HCT116 (cell line): ENCODE measurements around the gene CAMK2G. TPM values are rescaled to one million over a fixed set of nuclear protein-coding genes. Genes with fewer than 3 reads are reported as not detected.

Experiments used
- ATAC-seq: fragments of 200-7000 bp; cut with Tn5 transposase; 2 replicates; pipeline ENCODE4 v1.9.1; 2020; ENCODE audit warnings: mild to moderate bottlenecking, moderate library complexity
- BruUV-seq: library from RNA; stranded (reverse); fragments of 400-500 nt; replicated peaks from 2 replicates; lab custom pipeline; 2021; lab: Mats Ljungman, UMichigan
- CTCF ChIA-PET: fragments of 300-600 bp; sonication (Branson Sonifier 250); formaldehyde crosslinking; loops from one replicate; lab custom pipeline; 2021; ENCODE audit warnings: antibody characterized with exemption; lab: Charles Lee
- POLR2A ChIA-PET: fragments of 300-600, 350-600 bp; sonication (Branson Sonifier 250); formaldehyde crosslinking; loops from one replicate; lab custom pipeline; 2021; ENCODE audit warnings: antibody characterized with exemption; lab: Charles Lee
- RAD21 ChIA-PET, 2 experiments: fragments of 300-600 bp; sonication (Branson Sonifier 250); formaldehyde crosslinking; loops; one replicate each; lab custom pipeline; 2023; ENCODE audit warnings: low total read pairs in 2 of 2; ENCODE audit not compliant: uncharacterized antibody in 2 of 2, unreplicated experiment in 2 of 2, low non-redundant PET in 1 of 2; lab: Charles Lee
- DNase-seq: peaks from one replicate; pipeline ENCODE4 v3.0.0-alpha.2; 2010; ENCODE audit warnings: low read depth, low spot score
- H2AFZ ChIP-seq: fragments of 200-600 bp; shearing (Covaris generic), sonication (generic); 2 replicates; pipeline ENCODE4 v1.6.1; 2017; ENCODE audit warnings: low read depth, mixed run types, mixed read lengths, antibody characterized with exemption, low read length; ENCODE audit not compliant: poor library complexity, severe bottlenecking
- H3K27ac ChIP-seq: 2 replicates; pipeline ENCODE4 v1.5.1; 2012; ENCODE audit warnings: low read depth, low read length
- H3K27me3 ChIP-seq: fragments of 200-600 bp; sonication (generic); 2 replicates; pipeline ENCODE4 v1.6.1; 2016; ENCODE audit warnings: mixed run types, low read length, mixed read lengths; ENCODE audit not compliant: insufficient read depth
- H3K36me3 ChIP-seq, 2 experiments: fragments of 200-500 bp in 1 of 2; fragments of 200-600 bp in 1 of 2; sonication (Bioruptor generic) in 1 of 2; sonication (generic) in 1 of 2; 2 replicates each; pipeline versions ENCODE4 v1.5.1 to v1.6.1; 2014 to 2016; ENCODE audit warnings: low read length in 2 of 2, inconsistent platforms in 1 of 2, mixed read lengths in 1 of 2, mixed run types in 1 of 2; ENCODE audit not compliant: insufficient read depth in 2 of 2, control insufficient read depth in 1 of 2
- H3K4me1 ChIP-seq, 2 experiments: fragments of 200-600 bp in 1 of 2; sonication (generic) in 1 of 2; 2 replicates each; pipeline versions ENCODE4 v1.5.1 to v1.6.1; 2012 to 2017; ENCODE audit warnings: low read length in 2 of 2, inconsistent platforms in 1 of 2, mild to moderate bottlenecking in 1 of 2, mixed read lengths in 1 of 2, mixed run types in 1 of 2, moderate library complexity in 1 of 2; ENCODE audit not compliant: insufficient read depth in 2 of 2, control insufficient read depth in 1 of 2
- H3K4me2 ChIP-seq: fragments of 200-600 bp; sonication (generic); 2 replicates; pipeline ENCODE4 v1.6.1; 2017; ENCODE audit warnings: mixed run types, low read length, mixed read lengths
- H3K4me3 ChIP-seq, 2 experiments: fragments of 200-600 bp in 1 of 2; sonication (generic) in 1 of 2; replicated peaks in 1 of 2; 2 replicates each; pipeline ENCODE4 v1.5.1; 2011 to 2016; ENCODE audit warnings: low read length in 2 of 2, control low read depth in 1 of 2, low read depth in 1 of 2, mild to moderate bottlenecking in 1 of 2, mixed read lengths in 1 of 2, mixed run types in 1 of 2
- H3K79me2 ChIP-seq: fragments of 200-600 bp; sonication (generic); 2 replicates; pipeline ENCODE4 v1.6.1; 2017; ENCODE audit warnings: mild to moderate bottlenecking, mixed run types, low read length, moderate library complexity, mixed read lengths; ENCODE audit not compliant: insufficient read depth
- H3K9ac ChIP-seq: fragments of 200-600 bp; sonication (generic); 2 replicates; pipeline ENCODE4 v1.6.1; 2016; ENCODE audit warnings: low read length, mixed read lengths
- H3K9me2 ChIP-seq: fragments of 200-600 bp; sonication (generic), shearing (Covaris generic); 2 replicates; pipeline ENCODE4 v1.6.1; 2017; ENCODE audit warnings: mixed run types, mild to moderate bottlenecking, moderate library complexity; ENCODE audit not compliant: insufficient read depth
- H3K9me3 ChIP-seq, 2 experiments: fragments of 200-500 bp in 1 of 2; fragments of 200-600 bp in 1 of 2; sonication (Bioruptor generic) in 1 of 2; sonication (generic) in 1 of 2; 2 replicates each; pipeline ENCODE4 v1.6.1; 2014 to 2017; ENCODE audit warnings: low read length in 2 of 2, mixed read lengths in 2 of 2, inconsistent platforms in 1 of 2, low read depth in 1 of 2, mild to moderate bottlenecking in 1 of 2, mixed run types in 1 of 2, moderate library complexity in 1 of 2; ENCODE audit not compliant: control insufficient read depth in 1 of 2, insufficient read depth in 1 of 2
- H4K20me1 ChIP-seq: fragments of 200-600 bp; sonication (generic), shearing (Covaris generic); 2 replicates; pipeline ENCODE4 v1.6.1; 2017; ENCODE audit warnings: mixed run types, mild to moderate bottlenecking, moderate library complexity; ENCODE audit not compliant: insufficient read depth
- EZH2 ChIP-seq: fragments of 200-600 bp; sonication (generic); IDR thresholded peaks from 2 replicates; pipeline ENCODE4 v1.6.1; 2017; ENCODE audit warnings: antibody characterized with exemption, mixed run types
- JUND ChIP-seq: IDR thresholded peaks from 2 replicates; pipeline ENCODE4 v1.6.1; 2012
- POLR2A ChIP-seq: IDR thresholded peaks from 2 replicates; pipeline ENCODE4 v1.7.0; 2011; ENCODE audit warnings: borderline replicate concordance; ENCODE audit not compliant: insufficient read depth, insufficient read length; ENCODE audit errors: extremely low read depth
- POLR2AphosphoS5 ChIP-seq: IDR thresholded peaks from 2 replicates; pipeline ENCODE4 v1.6.1; 2011; ENCODE audit warnings: mild to moderate bottlenecking, low read depth, low read length, moderate library complexity
- RAD21 ChIP-seq: IDR thresholded peaks from 2 replicates; pipeline ENCODE4 v1.6.1; 2012; ENCODE audit warnings: low read depth, mild to moderate bottlenecking
- TCF7L2 ChIP-seq: IDR thresholded peaks from 2 replicates; pipeline ENCODE4 v1.7.0; 2011; ENCODE audit warnings: borderline replicate concordance, inconsistent platforms; ENCODE audit not compliant: insufficient read depth, insufficient read length; ENCODE audit errors: extremely low read depth
- ZFX ChIP-seq: fragments of 450-650 bp; IDR thresholded peaks from 2 replicates; pipeline ENCODE4 v1.6.1; 2017
- intact Hi-C: fragments of 100-400 bp; cut with micrococcal nuclease; formaldehyde crosslinking; loops from 2 replicates; pipeline ENCODE4 v1.10.0; 2022
- total RNA-seq: library from RNA; stranded (reverse); gene quantifications from one replicate; pipeline ENCODE4 v1.2.1, GENCODE V29; 2021; ENCODE audit not compliant: unreplicated experiment
- TF ChIP-seq, protein P1 (sequence below): IDR thresholded peaks from 2 replicates; pipeline ENCODE4 v1.6.1; 2012
- TF ChIP-seq, protein P2 (sequence below): IDR thresholded peaks from 2 replicates; pipeline ENCODE4 v1.6.1; 2011; ENCODE audit warnings: mild to moderate bottlenecking, low read length, moderate library complexity; ENCODE audit not compliant: insufficient replicate concordance; ENCODE audit errors: extremely low read depth
- TF ChIP-seq, protein P3 (sequence below), 3 experiments: fragments of 200-600 bp in 1 of 3; sonication (generic) in 1 of 3; IDR thresholded peaks in 2 of 3; conservative IDR thresholded peaks in 1 of 3; 2 replicates each; pipeline ENCODE4 v1.5.1; 2012 to 2017; ENCODE audit warnings: low read depth in 2 of 3, low read length in 2 of 3, antibody characterized with exemption in 1 of 3, borderline replicate concordance in 1 of 3, control low read depth in 1 of 3, mild to moderate bottlenecking in 1 of 3, mixed read lengths in 1 of 3, mixed run types in 1 of 3, moderate library complexity in 1 of 3; ENCODE audit not compliant: insufficient read depth in 1 of 3
- TF ChIP-seq, protein P4 (sequence below): IDR thresholded peaks from 2 replicates; pipeline ENCODE4 v1.6.1; 2012; ENCODE audit warnings: low read depth
- TF ChIP-seq, protein P5 (sequence below): IDR thresholded peaks from 2 replicates; pipeline ENCODE4 v1.6.1; 2012

CAMK2G gene
- total RNA-seq, 1 experiment from 2014 or later: 28.3 TPM

DNA sequence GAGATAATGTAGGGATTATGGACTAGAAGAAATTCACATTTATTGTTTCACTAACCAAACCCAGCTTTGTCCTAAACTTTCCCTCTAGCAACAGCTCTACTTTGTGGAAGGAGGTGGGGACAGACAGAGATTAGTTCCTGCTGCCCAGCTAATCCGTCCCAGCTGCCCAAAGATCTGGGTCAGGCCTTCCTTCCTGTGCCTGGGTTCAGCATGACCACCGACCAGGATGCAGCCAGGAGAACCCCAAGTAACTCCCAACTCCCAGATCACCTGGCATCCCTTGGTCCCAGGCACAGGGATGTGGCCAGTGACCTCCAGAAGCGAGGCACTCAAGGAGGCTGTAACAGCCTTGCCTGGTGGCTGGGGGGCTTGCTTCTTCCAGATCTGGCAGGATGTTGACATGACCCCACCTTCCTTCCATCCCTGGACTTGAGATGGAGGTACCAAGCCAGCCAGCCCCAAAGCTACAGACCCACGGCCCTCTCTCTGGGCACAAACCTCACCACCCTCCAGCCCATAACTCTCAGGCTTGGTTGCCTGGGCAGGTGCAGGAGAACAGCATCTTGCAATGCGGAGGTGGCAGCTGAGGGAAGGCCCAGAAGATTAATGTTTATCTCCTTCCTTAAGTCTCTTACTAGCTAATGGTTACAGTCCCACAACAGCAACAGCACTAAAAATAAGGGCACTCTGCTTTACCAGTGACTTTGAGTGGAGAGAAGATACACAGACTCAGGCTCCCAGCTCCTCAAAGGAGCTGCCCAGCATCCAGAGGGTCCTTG is 11.1 kb downstream of the CAMK2G start:
- no peaks in the 10 kb centered on the region for H3K9me2 ChIP-seq
- no TSS peak for BruUV-seq
- ATAC-seq (no peak), DNase-seq (no peak)
- H3K27ac ChIP-seq: no peak overlapping the region
- intact Hi-C loops: no loop called here
- peaks cover 11% of the 10 kb centered on the region; the same call in 1 of the 2 replicates for H3K79me2 ChIP-seq
- H3K9ac ChIP-seq: no peak overlapping the region
- no peak for TF ChIP-seq EZH2
- TF ChIP-seq, protein P1, sequence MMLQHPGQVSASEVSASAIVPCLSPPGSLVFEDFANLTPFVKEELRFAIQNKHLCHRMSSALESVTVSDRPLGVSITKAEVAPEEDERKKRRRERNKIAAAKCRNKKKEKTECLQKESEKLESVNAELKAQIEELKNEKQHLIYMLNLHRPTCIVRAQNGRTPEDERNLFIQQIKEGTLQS: no peak
- no peak for TF ChIP-seq ZFX
- TF ChIP-seq, protein P2, sequence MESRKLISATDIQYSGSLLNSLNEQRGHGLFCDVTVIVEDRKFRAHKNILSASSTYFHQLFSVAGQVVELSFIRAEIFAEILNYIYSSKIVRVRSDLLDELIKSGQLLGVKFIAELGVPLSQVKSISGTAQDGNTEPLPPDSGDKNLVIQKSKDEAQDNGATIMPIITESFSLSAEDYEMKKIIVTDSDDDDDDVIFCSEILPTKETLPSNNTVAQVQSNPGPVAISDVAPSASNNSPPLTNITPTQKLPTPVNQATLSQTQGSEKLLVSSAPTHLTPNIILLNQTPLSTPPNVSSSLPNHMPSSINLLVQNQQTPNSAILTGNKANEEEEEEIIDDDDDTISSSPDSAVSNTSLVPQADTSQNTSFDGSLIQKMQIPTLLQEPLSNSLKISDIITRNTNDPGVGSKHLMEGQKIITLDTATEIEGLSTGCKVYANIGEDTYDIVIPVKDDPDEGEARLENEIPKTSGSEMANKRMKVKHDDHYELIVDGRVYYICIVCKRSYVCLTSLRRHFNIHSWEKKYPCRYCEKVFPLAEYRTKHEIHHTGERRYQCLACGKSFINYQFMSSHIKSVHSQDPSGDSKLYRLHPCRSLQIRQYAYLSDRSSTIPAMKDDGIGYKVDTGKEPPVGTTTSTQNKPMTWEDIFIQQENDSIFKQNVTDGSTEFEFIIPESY: no peak
- no peak for TF ChIP-seq POLR2A
- TF ChIP-seq, protein P3, sequence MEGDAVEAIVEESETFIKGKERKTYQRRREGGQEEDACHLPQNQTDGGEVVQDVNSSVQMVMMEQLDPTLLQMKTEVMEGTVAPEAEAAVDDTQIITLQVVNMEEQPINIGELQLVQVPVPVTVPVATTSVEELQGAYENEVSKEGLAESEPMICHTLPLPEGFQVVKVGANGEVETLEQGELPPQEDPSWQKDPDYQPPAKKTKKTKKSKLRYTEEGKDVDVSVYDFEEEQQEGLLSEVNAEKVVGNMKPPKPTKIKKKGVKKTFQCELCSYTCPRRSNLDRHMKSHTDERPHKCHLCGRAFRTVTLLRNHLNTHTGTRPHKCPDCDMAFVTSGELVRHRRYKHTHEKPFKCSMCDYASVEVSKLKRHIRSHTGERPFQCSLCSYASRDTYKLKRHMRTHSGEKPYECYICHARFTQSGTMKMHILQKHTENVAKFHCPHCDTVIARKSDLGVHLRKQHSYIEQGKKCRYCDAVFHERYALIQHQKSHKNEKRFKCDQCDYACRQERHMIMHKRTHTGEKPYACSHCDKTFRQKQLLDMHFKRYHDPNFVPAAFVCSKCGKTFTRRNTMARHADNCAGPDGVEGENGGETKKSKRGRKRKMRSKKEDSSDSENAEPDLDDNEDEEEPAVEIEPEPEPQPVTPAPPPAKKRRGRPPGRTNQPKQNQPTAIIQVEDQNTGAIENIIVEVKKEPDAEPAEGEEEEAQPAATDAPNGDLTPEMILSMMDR (IDR thresholded peaks at IDR 0.05 in 2 of 3, conservative IDR thresholded peaks at IDR 0.05 in 1 of 3; ENCODE audit: borderline replicate concordance in 1 of 3, insufficient read depth in 1 of 3, low read depth in 2 of 3, low read length in 2 of 3): no peak
- TF ChIP-seq TCF7L2: no peak
- no peak for TF ChIP-seq POLR2AphosphoS5
- TF ChIP-seq, protein P4, sequence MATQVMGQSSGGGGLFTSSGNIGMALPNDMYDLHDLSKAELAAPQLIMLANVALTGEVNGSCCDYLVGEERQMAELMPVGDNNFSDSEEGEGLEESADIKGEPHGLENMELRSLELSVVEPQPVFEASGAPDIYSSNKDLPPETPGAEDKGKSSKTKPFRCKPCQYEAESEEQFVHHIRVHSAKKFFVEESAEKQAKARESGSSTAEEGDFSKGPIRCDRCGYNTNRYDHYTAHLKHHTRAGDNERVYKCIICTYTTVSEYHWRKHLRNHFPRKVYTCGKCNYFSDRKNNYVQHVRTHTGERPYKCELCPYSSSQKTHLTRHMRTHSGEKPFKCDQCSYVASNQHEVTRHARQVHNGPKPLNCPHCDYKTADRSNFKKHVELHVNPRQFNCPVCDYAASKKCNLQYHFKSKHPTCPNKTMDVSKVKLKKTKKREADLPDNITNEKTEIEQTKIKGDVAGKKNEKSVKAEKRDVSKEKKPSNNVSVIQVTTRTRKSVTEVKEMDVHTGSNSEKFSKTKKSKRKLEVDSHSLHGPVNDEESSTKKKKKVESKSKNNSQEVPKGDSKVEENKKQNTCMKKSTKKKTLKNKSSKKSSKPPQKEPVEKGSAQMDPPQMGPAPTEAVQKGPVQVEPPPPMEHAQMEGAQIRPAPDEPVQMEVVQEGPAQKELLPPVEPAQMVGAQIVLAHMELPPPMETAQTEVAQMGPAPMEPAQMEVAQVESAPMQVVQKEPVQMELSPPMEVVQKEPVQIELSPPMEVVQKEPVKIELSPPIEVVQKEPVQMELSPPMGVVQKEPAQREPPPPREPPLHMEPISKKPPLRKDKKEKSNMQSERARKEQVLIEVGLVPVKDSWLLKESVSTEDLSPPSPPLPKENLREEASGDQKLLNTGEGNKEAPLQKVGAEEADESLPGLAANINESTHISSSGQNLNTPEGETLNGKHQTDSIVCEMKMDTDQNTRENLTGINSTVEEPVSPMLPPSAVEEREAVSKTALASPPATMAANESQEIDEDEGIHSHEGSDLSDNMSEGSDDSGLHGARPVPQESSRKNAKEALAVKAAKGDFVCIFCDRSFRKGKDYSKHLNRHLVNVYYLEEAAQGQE: no peak
- TF ChIP-seq, protein P5, sequence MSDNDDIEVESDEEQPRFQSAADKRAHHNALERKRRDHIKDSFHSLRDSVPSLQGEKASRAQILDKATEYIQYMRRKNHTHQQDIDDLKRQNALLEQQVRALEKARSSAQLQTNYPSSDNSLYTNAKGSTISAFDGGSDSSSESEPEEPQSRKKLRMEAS: no peak
- no peak for TF ChIP-seq RAD21
- no peak for TF ChIP-seq JUND
- H3K4me1 ChIP-seq: peaks cover 0 to 2% of the 10 kb centered on the region in 2 experiments; a peak in 1 of 4 replicates
- POLR2A ChIA-PET: no interaction called here
- H3K9me3 ChIP-seq: no peaks in the 10 kb centered on the region
- no peak overlapping the region for H3K4me3 ChIP-seq
- RAD21 ChIA-PET: no interaction called here
- H2AFZ ChIP-seq: no peak overlapping the region
- CTCF ChIA-PET: interaction anchor here (1.0 to 1.1 kb wide), 2 partner anchors 16 to 218 kb away, joined by 3 to 6 read pairs; no protein-coding TSS in a partner anchor
- H3K4me2 ChIP-seq: no peak overlapping the region
- no peaks in the 10 kb centered on the region for H4K20me1 ChIP-seq
- no peaks in the 10 kb centered on the region for H3K27me3 ChIP-seq
- H3K36me3 ChIP-seq: peaks cover 18 to 36% of the 10 kb centered on the region in 2 experiments; a peak in 3 of 4 replicates
